ENCODE results near the gene ABHD14A.

Gene ABHD14A

GRCh38 chr3:51997935-51998596 lies 23.2 kb downstream of the ABHD14A start:
- peaks cover 17% of the 10 kb centered on the region for H3K36me3 ChIP-seq (ENCODE audit: control insufficient read depth, insufficient read depth, low read length)
- H3K9me3 ChIP-seq (ENCODE audit: control insufficient read depth, insufficient read depth, low read length) = no peaks in the 10 kb centered on the region
- no peak overlapping the region for H3K9ac ChIP-seq (ENCODE audit: low read depth, low read length)
- H3K27me3 ChIP-seq (ENCODE audit: control insufficient read depth, insufficient read depth, low read length) = no peaks in the 10 kb centered on the region
- H3K4me3 ChIP-seq (ENCODE audit: low read depth, low read length) = no peak overlapping the region
- no peaks in the 10 kb centered on the region for H3K4me1 ChIP-seq (ENCODE audit: control insufficient read depth, insufficient read depth, low read length)

GRCh38 chr3:51998774-51999173 lies 23.9 kb downstream of the ABHD14A start:
- Histone ChIP-seq H3K4me3 (ENCODE audit: low read depth, low read length) (no peak overlapping the region), H3K9ac (ENCODE audit: low read depth, low read length) (no peak overlapping the region), H3K27me3 (ENCODE audit: control insufficient read depth, insufficient read depth, low read length) (no peaks in the 10 kb centered on the region), H3K9me3 (ENCODE audit: control insufficient read depth, insufficient read depth, low read length) (no peaks in the 10 kb centered on the region), H3K4me1 (ENCODE audit: control insufficient read depth, insufficient read depth, low read length) (no peaks in the 10 kb centered on the region), H3K36me3 (ENCODE audit: control insufficient read depth, insufficient read depth, low read length) (peaks cover 11% of the 10 kb centered on the region)

GRCh38 chr3:51999846-52000245 lies 25.0 kb downstream of the ABHD14A start:
- H3K4me1 ChIP-seq (ENCODE audit: control insufficient read depth, insufficient read depth, low read length) = peaks cover 5% of the 10 kb centered on the region
- H3K9me3 ChIP-seq (ENCODE audit: control insufficient read depth, insufficient read depth, low read length) = no peaks in the 10 kb centered on the region
- peaks cover under 1% of the 10 kb centered on the region for H3K36me3 ChIP-seq (ENCODE audit: control insufficient read depth, insufficient read depth, low read length)
- no peaks in the 10 kb centered on the region for H3K27me3 ChIP-seq (ENCODE audit: control insufficient read depth, insufficient read depth, low read length)
- no peak overlapping the region for H3K4me3 ChIP-seq (ENCODE audit: low read depth, low read length)
- H3K9ac ChIP-seq (ENCODE audit: low read depth, low read length) = no peak overlapping the region

GRCh38 chr3:52001443-52001974 lies 26.6 kb downstream of the ABHD14A start:
- no peak overlapping the region for H3K4me3 ChIP-seq (ENCODE audit: low read depth, low read length)

GRCh38 chr3:52002748-52003147 lies 27.9 kb downstream of the ABHD14A start:
- Histone ChIP-seq H3K9ac (ENCODE audit: low read depth, low read length) (no peak overlapping the region), H3K27me3 (ENCODE audit: control insufficient read depth, insufficient read depth, low read length) (no peaks in the 10 kb centered on the region), H3K9me3 (ENCODE audit: control insufficient read depth, insufficient read depth, low read length) (no peaks in the 10 kb centered on the region), H3K4me1 (ENCODE audit: control insufficient read depth, insufficient read depth, low read length) (peaks cover 14% of the 10 kb centered on the region), H3K4me3 (ENCODE audit: low read depth, low read length) (no peak overlapping the region), H3K36me3 (ENCODE audit: control insufficient read depth, insufficient read depth, low read length) (no peaks in the 10 kb centered on the region)

More at GRCh38 chr3:52001443-52001974, 26.6 kb downstream of the ABHD14A start:
- Histone ChIP-seq H3K36me3 (ENCODE audit: control insufficient read depth, insufficient read depth, low read length) (no peaks in the 10 kb centered on the region), H3K4me1 (ENCODE audit: control insufficient read depth, insufficient read depth, low read length) (peaks cover 14% of the 10 kb centered on the region), H3K9me3 (ENCODE audit: control insufficient read depth, insufficient read depth, low read length) (no peaks in the 10 kb centered on the region), H3K27me3 (ENCODE audit: control insufficient read depth, insufficient read depth, low read length) (no peaks in the 10 kb centered on the region), H3K9ac (ENCODE audit: low read depth, low read length) (no peak overlapping the region)

- Histone ChIP-seq H3K4me1 (ENCODE audit: control insufficient read depth, insufficient read depth, low read length) (peaks cover 14% of the 10 kb centered on the region), H3K36me3 (ENCODE audit: control insufficient read depth, insufficient read depth, low read length) (no peaks in the 10 kb centered on the region), H3K27me3 (ENCODE audit: control insufficient read depth, insufficient read depth, low read length) (no peaks in the 10 kb centered on the region), H3K9ac (ENCODE audit: low read depth, low read length) (no peak overlapping the region), H3K9me3 (ENCODE audit: control insufficient read depth, insufficient read depth, low read length) (no peaks in the 10 kb centered on the region), H3K4me3 (ENCODE audit: low read depth, low read length) (no peak overlapping the region)
Observed at GRCh38 chr3:52004163-52004787, 29.4 kb downstream of the ABHD14A start.

- Histone ChIP-seq H3K36me3 (ENCODE audit: control insufficient read depth, insufficient read depth, low read length) (no peaks in the 10 kb centered on the region), H3K27me3 (ENCODE audit: control insufficient read depth, insufficient read depth, low read length) (no peaks in the 10 kb centered on the region), H3K4me3 (ENCODE audit: low read depth, low read length) (peak overlapping the region; percentile 18), H3K9ac (ENCODE audit: low read depth, low read length) (peak overlapping the region; percentile 70), H3K4me1 (ENCODE audit: control insufficient read depth, insufficient read depth, low read length) (peaks cover 14% of the 10 kb centered on the region), H3K9me3 (ENCODE audit: control insufficient read depth, insufficient read depth, low read length) (no peaks in the 10 kb centered on the region)
Observed at GRCh38 chr3:52004906-52005395, 30.1 kb downstream of the ABHD14A start.

- Histone ChIP-seq H3K4me3 (ENCODE audit: low read depth, low read length) (peak overlapping the region; percentile 18), H3K4me1 (ENCODE audit: control insufficient read depth, insufficient read depth, low read length) (peaks cover 14% of the 10 kb centered on the region), H3K27me3 (ENCODE audit: control insufficient read depth, insufficient read depth, low read length) (no peaks in the 10 kb centered on the region), H3K36me3 (ENCODE audit: control insufficient read depth, insufficient read depth, low read length) (no peaks in the 10 kb centered on the region), H3K9me3 (ENCODE audit: control insufficient read depth, insufficient read depth, low read length) (no peaks in the 10 kb centered on the region), H3K9ac (ENCODE audit: low read depth, low read length) (peak overlapping the region; percentile 70)
Observed at GRCh38 chr3:52005571-52005986, 30.7 kb downstream of the ABHD14A start.

GRCh38 chr3:52006017-52006819 lies 31.4 kb downstream of the ABHD14A start:
- Histone ChIP-seq H3K4me3 (ENCODE audit: low read depth, low read length) (peak overlapping the region; percentile 18), H3K9ac (ENCODE audit: low read depth, low read length) (peak overlapping the region; percentile 60), H3K4me1 (ENCODE audit: control insufficient read depth, insufficient read depth, low read length) (peaks cover 14% of the 10 kb centered on the region), H3K9me3 (ENCODE audit: control insufficient read depth, insufficient read depth, low read length) (no peaks in the 10 kb centered on the region), H3K36me3 (ENCODE audit: control insufficient read depth, insufficient read depth, low read length) (no peaks in the 10 kb centered on the region), H3K27me3 (ENCODE audit: control insufficient read depth, insufficient read depth, low read length) (no peaks in the 10 kb centered on the region)

- H3K9me3 ChIP-seq (ENCODE audit: control insufficient read depth, insufficient read depth, low read length) = no peaks in the 10 kb centered on the region
- no peak overlapping the region for H3K9ac ChIP-seq (ENCODE audit: low read depth, low read length)
- no peak overlapping the region for H3K4me3 ChIP-seq (ENCODE audit: low read depth, low read length)
- H3K27me3 ChIP-seq (ENCODE audit: control insufficient read depth, insufficient read depth, low read length) = no peaks in the 10 kb centered on the region
- H3K36me3 ChIP-seq (ENCODE audit: control insufficient read depth, insufficient read depth, low read length) = no peaks in the 10 kb centered on the region
- peaks cover 14% of the 10 kb centered on the region for H3K4me1 ChIP-seq (ENCODE audit: control insufficient read depth, insufficient read depth, low read length)
Observed at GRCh38 chr3:52006820-52007133, 31.9 kb downstream of the ABHD14A start.

- Histone ChIP-seq H3K9me3 (ENCODE audit: control insufficient read depth, insufficient read depth, low read length) (no peaks in the 10 kb centered on the region), H3K36me3 (ENCODE audit: control insufficient read depth, insufficient read depth, low read length) (no peaks in the 10 kb centered on the region), H3K27me3 (ENCODE audit: control insufficient read depth, insufficient read depth, low read length) (no peaks in the 10 kb centered on the region), H3K4me1 (ENCODE audit: control insufficient read depth, insufficient read depth, low read length) (peaks cover 14% of the 10 kb centered on the region), H3K9ac (ENCODE audit: low read depth, low read length) (no peak overlapping the region), H3K4me3 (ENCODE audit: low read depth, low read length) (no peak overlapping the region)
Observed at GRCh38 chr3:52007291-52007690, 32.4 kb downstream of the ABHD14A start.
